GM21447 (cell line): Measurements from ENCODE around the gene TBC1D23.
"Not testable (repeated sequence)": the region's sequence is repeated elsewhere in the genome, so short reads cannot be mapped to it uniquely, and the experiment has no call there.

Source experiments
- ATAC-seq: cut with Tn5 transposase; IDR thresholded peaks from one replicate; pipeline ENCODE4 v1.9.1; 2021; ENCODE audit not compliant: unreplicated experiment

TBC1D23 gene

GRCh38 chr3:100256731-100257151 is 4.1 kb upstream of the TBC1D23 start:
- ATAC-seq: no peak

GRCh38 chr3:100257586-100257985 is 3.2 kb upstream of the TBC1D23 start:
- ATAC-seq: no peak

- ATAC-seq: no peak
These were observed 609 bp upstream of the TBC1D23 start for GRCh38 chr3:100260081-100260684.

- ATAC-seq: no peak
These were observed 702 bp downstream of the TBC1D23 start for GRCh38 chr3:100261485-100261903.

GRCh38 chr3:100262925-100263324 is 2.1 kb downstream of the TBC1D23 start:
- ATAC-seq: not testable (repeated sequence)

GRCh38 chr3:100263583-100263982 is 2.8 kb downstream of the TBC1D23 start:
- no peak for ATAC-seq

- ATAC-seq: no peak
These were observed 3.5 kb downstream of the TBC1D23 start for GRCh38 chr3:100264242-100264641.

GRCh38 chr3:100265016-100265415 is 4.2 kb downstream of the TBC1D23 start:
- ATAC-seq: no peak

GRCh38 chr3:100266531-100266930 is 5.7 kb downstream of the TBC1D23 start:
- no peak for ATAC-seq

- no peak for ATAC-seq
These were observed 7.4 kb downstream of the TBC1D23 start for GRCh38 chr3:100268156-100268555.

- ATAC-seq: no peak
These were observed 8.2 kb downstream of the TBC1D23 start for GRCh38 chr3:100269001-100269400.

GRCh38 chr3:100269410-100270214 is 8.8 kb downstream of the TBC1D23 start:
- no peak for ATAC-seq

- ATAC-seq: no peak
These were observed 9.4 kb downstream of the TBC1D23 start for GRCh38 chr3:100270215-100270583.

GRCh38 chr3:100271522-100271921 is 10.7 kb downstream of the TBC1D23 start:
- no peak for ATAC-seq

GRCh38 chr3:100272797-100273611 is 12.2 kb downstream of the TBC1D23 start:
- ATAC-seq: not testable (repeated sequence)

- no peak for ATAC-seq
These were observed 13.6 kb downstream of the TBC1D23 start for GRCh38 chr3:100274361-100274760.

- ATAC-seq: no peak
These were observed 16.5 kb downstream of the TBC1D23 start for GRCh38 chr3:100277255-100277800.

GRCh38 chr3:100278910-100279309 is 18.1 kb downstream of the TBC1D23 start:
- ATAC-seq: no peak

GRCh38 chr3:100288288-100288894 is 27.6 kb downstream of the TBC1D23 start:
- ATAC-seq: no peak

GRCh38 chr3:100289339-100289738 is 28.5 kb downstream of the TBC1D23 start:
- ATAC-seq: no peak

- no peak for ATAC-seq
These were observed 34.3 kb downstream of the TBC1D23 start for GRCh38 chr3:100295089-100295488.
